ENCODE measurements around the gene CD300LD.

GRCh38 chr17:74563358-74563757, 28.7 kb downstream of the CD300LD start:
- TF ChIP-seq EP300 (IDR thresholded peaks at IDR 0.05) (no peak), BHLHE40 (IDR thresholded peaks at IDR 0.05; ENCODE audit: low read depth, low read length) (no peak), POLR2A (IDR thresholded peaks at IDR 0.05; ENCODE audit: low read length) (no peak), MAFK (IDR thresholded peaks at IDR 0.05; ENCODE audit: partially characterized antibody) (no peak), FOXS1 (CRISPR knock-in tag; IDR thresholded peaks at IDR 0.05) (no peak), HDAC2 (IDR thresholded peaks at IDR 0.05) (no peak), RAD21 (conservative IDR thresholded peaks at IDR 0.05 in 1 of 2, IDR thresholded peaks at IDR 0.05 in 1 of 2) (no peak)
- TF ChIP-seq, protein P1, sequence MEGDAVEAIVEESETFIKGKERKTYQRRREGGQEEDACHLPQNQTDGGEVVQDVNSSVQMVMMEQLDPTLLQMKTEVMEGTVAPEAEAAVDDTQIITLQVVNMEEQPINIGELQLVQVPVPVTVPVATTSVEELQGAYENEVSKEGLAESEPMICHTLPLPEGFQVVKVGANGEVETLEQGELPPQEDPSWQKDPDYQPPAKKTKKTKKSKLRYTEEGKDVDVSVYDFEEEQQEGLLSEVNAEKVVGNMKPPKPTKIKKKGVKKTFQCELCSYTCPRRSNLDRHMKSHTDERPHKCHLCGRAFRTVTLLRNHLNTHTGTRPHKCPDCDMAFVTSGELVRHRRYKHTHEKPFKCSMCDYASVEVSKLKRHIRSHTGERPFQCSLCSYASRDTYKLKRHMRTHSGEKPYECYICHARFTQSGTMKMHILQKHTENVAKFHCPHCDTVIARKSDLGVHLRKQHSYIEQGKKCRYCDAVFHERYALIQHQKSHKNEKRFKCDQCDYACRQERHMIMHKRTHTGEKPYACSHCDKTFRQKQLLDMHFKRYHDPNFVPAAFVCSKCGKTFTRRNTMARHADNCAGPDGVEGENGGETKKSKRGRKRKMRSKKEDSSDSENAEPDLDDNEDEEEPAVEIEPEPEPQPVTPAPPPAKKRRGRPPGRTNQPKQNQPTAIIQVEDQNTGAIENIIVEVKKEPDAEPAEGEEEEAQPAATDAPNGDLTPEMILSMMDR (IDR thresholded peaks at IDR 0.05) = no peak
- TF ChIP-seq, protein P2, sequence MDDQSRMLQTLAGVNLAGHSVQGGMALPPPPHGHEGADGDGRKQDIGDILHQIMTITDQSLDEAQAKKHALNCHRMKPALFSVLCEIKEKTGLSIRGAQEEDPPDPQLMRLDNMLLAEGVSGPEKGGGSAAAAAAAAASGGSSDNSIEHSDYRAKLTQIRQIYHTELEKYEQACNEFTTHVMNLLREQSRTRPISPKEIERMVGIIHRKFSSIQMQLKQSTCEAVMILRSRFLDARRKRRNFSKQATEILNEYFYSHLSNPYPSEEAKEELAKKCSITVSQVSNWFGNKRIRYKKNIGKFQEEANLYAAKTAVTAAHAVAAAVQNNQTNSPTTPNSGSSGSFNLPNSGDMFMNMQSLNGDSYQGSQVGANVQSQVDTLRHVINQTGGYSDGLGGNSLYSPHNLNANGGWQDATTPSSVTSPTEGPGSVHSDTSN (IDR thresholded peaks at IDR 0.05) = no peak

Measured in A549 (cell line).